DMS53 (cell line): ENCODE results near the gene GALNT9.
A peak's percentile ranks its signal among the peaks of the same experiment; 100 is the strongest.
"Not testable (repeated sequence)": the region's sequence is repeated elsewhere in the genome, so short reads cannot be mapped to it uniquely, and the experiment has no call there.

Source experiments
- DNase-seq: peaks from one replicate; lab custom pipeline; 2025; lab: John Stamatoyannopoulos, UW

Gene GALNT9

GRCh38 chr12:132358241-132359225 is 29.1 kb upstream of the GALNT9 start:
- DNase-seq: not testable (repeated sequence)

- no peak for DNase-seq
Observed at GRCh38 chr12:132357623-132358186, 28.3 kb upstream of the GALNT9 start.

- DNase-seq: peak; percentile 55
Observed at GRCh38 chr12:132356691-132357622, 27.6 kb upstream of the GALNT9 start.

GRCh38 chr12:132355742-132356681 is 26.6 kb upstream of the GALNT9 start:
- DNase-seq: no peak

GRCh38 chr12:132354982-132355680 is 25.7 kb upstream of the GALNT9 start:
- no peak for DNase-seq

- DNase-seq: no peak
Observed at GRCh38 chr12:132354211-132354981, 25.0 kb upstream of the GALNT9 start.

- no peak for DNase-seq
Observed at GRCh38 chr12:132353811-132354210, 24.4 kb upstream of the GALNT9 start.

GRCh38 chr12:132352896-132353800 is 23.8 kb upstream of the GALNT9 start:
- no peak for DNase-seq

GRCh38 chr12:132351751-132352495 is 22.5 kb upstream of the GALNT9 start:
- DNase-seq: no peak

GRCh38 chr12:132349501-132350131 is 20.2 kb upstream of the GALNT9 start:
- no peak for DNase-seq

- no peak for DNase-seq
Observed at GRCh38 chr12:132348176-132348575, 18.8 kb upstream of the GALNT9 start.

- no peak for DNase-seq
Observed at GRCh38 chr12:132347176-132347855, 17.9 kb upstream of the GALNT9 start.

GRCh38 chr12:132346471-132347175 is 17.2 kb upstream of the GALNT9 start:
- DNase-seq: no peak

- no peak for DNase-seq
Observed at GRCh38 chr12:132345561-132346200, 16.3 kb upstream of the GALNT9 start.

GRCh38 chr12:132345126-132345525 is 15.7 kb upstream of the GALNT9 start:
- no peak for DNase-seq

GRCh38 chr12:132344601-132345000 is 15.2 kb upstream of the GALNT9 start:
- DNase-seq: no peak
